H9 (cell line): Measurements from ENCODE around the gene PHF12. TPM values are rescaled to one million over a fixed set of nuclear protein-coding genes. Genes with fewer than 3 reads are reported as not detected.

Experiments
- DNase-seq: peaks from one replicate; pipeline ENCODE4 v3.0.0-alpha.2; 2017
- H2AFZ ChIP-seq: one replicate; pipeline ENCODE4 v1.6.1; 2013; ENCODE audit warnings: mild to moderate bottlenecking, low read length, control low read depth, moderate library complexity
- H2AK5ac ChIP-seq: 2 replicates; pipeline ENCODE4 v1.6.1; 2013; ENCODE audit warnings: low read length, control low read depth, mixed read lengths; ENCODE audit not compliant: insufficient read length
- H2BK120ac ChIP-seq: one replicate; pipeline ENCODE4 v1.6.1; 2013; ENCODE audit warnings: low read depth, mild to moderate bottlenecking, low read length, control low read depth, inconsistent platforms; ENCODE audit not compliant: poor library complexity, severe bottlenecking
- H2BK12ac ChIP-seq: 2 replicates; pipeline ENCODE4 v1.6.1; 2013; ENCODE audit warnings: low read length, control low read depth, mixed read lengths, low read depth; ENCODE audit not compliant: insufficient read length
- H2BK15ac ChIP-seq: 2 replicates; pipeline ENCODE4 v1.6.1; 2013; ENCODE audit warnings: low read depth, low read length, control low read depth
- H2BK20ac ChIP-seq: one replicate; pipeline ENCODE4 v1.6.1; 2013; ENCODE audit warnings: low read depth, mild to moderate bottlenecking, low read length, control low read depth, inconsistent platforms; ENCODE audit not compliant: poor library complexity, severe bottlenecking
- H2BK5ac ChIP-seq: 2 replicates; pipeline ENCODE4 v1.6.1; 2013; ENCODE audit warnings: low read length, control low read depth, mixed read lengths; ENCODE audit not compliant: insufficient read length
- H3K14ac ChIP-seq: 2 replicates; pipeline ENCODE4 v1.6.1; 2013; ENCODE audit warnings: low read length, control low read depth; ENCODE audit not compliant: insufficient read depth
- H3K18ac ChIP-seq: 2 replicates; pipeline ENCODE4 v1.6.1; 2013; ENCODE audit warnings: low read depth, mild to moderate bottlenecking, mixed read lengths, low read length, control low read depth; ENCODE audit not compliant: insufficient read length
- H3K23ac ChIP-seq: 2 replicates; pipeline ENCODE4 v1.6.1; 2013; ENCODE audit warnings: low read length, control low read depth, mixed read lengths, low read depth; ENCODE audit not compliant: insufficient read length
- H3K23me2 ChIP-seq: 2 replicates; pipeline ENCODE4 v1.6.1; 2013; ENCODE audit warnings: low read depth, mild to moderate bottlenecking, mixed read lengths, low read length, control low read depth; ENCODE audit not compliant: insufficient read length, poor library complexity, severe bottlenecking
- H3K27ac ChIP-seq: 2 replicates; pipeline ENCODE4 v1.5.1; 2013; ENCODE audit warnings: low read length, control low read depth, mixed read lengths, low read depth; ENCODE audit not compliant: insufficient read length
- H3K27me3 ChIP-seq: 2 replicates; pipeline ENCODE4 v1.6.1; 2013; ENCODE audit warnings: low read length, control low read depth, inconsistent platforms; ENCODE audit not compliant: insufficient read depth
- H3K4ac ChIP-seq: 2 replicates; pipeline ENCODE4 v1.6.1; 2013; ENCODE audit warnings: low read depth, mild to moderate bottlenecking, control low read depth, inconsistent platforms, low read length, moderate library complexity
- H3K4me1 ChIP-seq: 2 replicates; pipeline ENCODE4 v1.6.1; 2013; ENCODE audit warnings: low read length, control low read depth, inconsistent platforms; ENCODE audit not compliant: insufficient read depth
- H3K4me2 ChIP-seq: 2 replicates; pipeline ENCODE4 v1.6.1; 2013; ENCODE audit warnings: low read length, control low read depth, mixed read lengths; ENCODE audit not compliant: insufficient read length, insufficient read depth
- H3K56ac ChIP-seq: 2 replicates; pipeline ENCODE4 v1.6.1; 2013; ENCODE audit warnings: low read depth, mild to moderate bottlenecking, mixed read lengths, low read length, control low read depth; ENCODE audit not compliant: insufficient read length
- H3K79me1 ChIP-seq: 2 replicates; pipeline ENCODE4 v1.6.1; 2013; ENCODE audit warnings: low read depth, mild to moderate bottlenecking, moderate library complexity, low read length, control low read depth, inconsistent platforms; ENCODE audit not compliant: insufficient read depth, poor library complexity, severe bottlenecking
- H3K79me2 ChIP-seq: 2 replicates; pipeline ENCODE4 v1.6.1; 2013; ENCODE audit warnings: low read length, control low read depth, inconsistent platforms; ENCODE audit not compliant: insufficient read depth
- H3K9ac ChIP-seq: 2 replicates; pipeline ENCODE4 v1.6.1; 2013; ENCODE audit warnings: low read length, control low read depth, mixed read lengths; ENCODE audit not compliant: insufficient read length; ENCODE audit errors: extremely low read depth
- H3K9me3 ChIP-seq: one replicate; pipeline ENCODE4 v1.6.1; 2013; ENCODE audit warnings: low read depth, low read length, inconsistent platforms; ENCODE audit not compliant: control insufficient read depth
- H3T11ph ChIP-seq: one replicate; pipeline ENCODE4 v1.6.1; 2013; ENCODE audit warnings: mild to moderate bottlenecking, low read length, control low read depth, inconsistent platforms
- H4K20me1 ChIP-seq: one replicate; pipeline ENCODE4 v1.6.1; 2013; ENCODE audit not compliant: control insufficient read depth, insufficient read length, insufficient read depth
- H4K5ac ChIP-seq: 2 replicates; pipeline ENCODE4 v1.6.1; 2013; ENCODE audit warnings: low read depth, mild to moderate bottlenecking, mixed read lengths, low read length, control low read depth; ENCODE audit not compliant: insufficient read length
- H4K8ac ChIP-seq: replicated peaks from 2 replicates; pipeline ENCODE4 v1.6.1; 2013; ENCODE audit warnings: low read length, control low read depth, mixed read lengths, low read depth; ENCODE audit not compliant: insufficient read length
- H4K91ac ChIP-seq: 2 replicates; pipeline ENCODE4 v1.6.1; 2013; ENCODE audit warnings: low read depth, mild to moderate bottlenecking, moderate library complexity, mixed read lengths, low read length, control low read depth; ENCODE audit not compliant: insufficient read length
- H3K27ac Mint-ChIP-seq, 3 experiments: 2 replicates in 2 of 3; 3 replicates in 1 of 3; pipeline ENCODE4 v1.8.0; 2020 to 2021; ENCODE audit warnings: mixed read lengths in 3 of 3, mild to moderate bottlenecking in 1 of 3, moderate library complexity in 1 of 3
- H3K27me3 Mint-ChIP-seq: 2 replicates; pipeline ENCODE4 v1.8.0; 2021; ENCODE audit warnings: low read depth, mild to moderate bottlenecking, moderate library complexity, mixed read lengths
- H3K36me3 Mint-ChIP-seq, 3 experiments: 2 replicates in 2 of 3; 3 replicates in 1 of 3; pipeline ENCODE4 v1.8.0; 2020 to 2021; ENCODE audit warnings: low read depth in 3 of 3, mixed read lengths in 3 of 3; ENCODE audit not compliant: insufficient read depth in 1 of 3
- H3K4me1 Mint-ChIP-seq, 2 experiments: 2 replicates each; pipeline ENCODE4 v1.8.0; 2020; ENCODE audit warnings: mixed read lengths in 2 of 2
- H3K4me3 Mint-ChIP-seq, 2 experiments: 2 replicates in 1 of 2; 3 replicates in 1 of 2; pipeline ENCODE4 v1.8.0; 2020 to 2021; ENCODE audit warnings: mild to moderate bottlenecking in 2 of 2, mixed read lengths in 2 of 2, moderate library complexity in 1 of 2
- H3K9me3 Mint-ChIP-seq, 2 experiments: 2 replicates in 1 of 2; 3 replicates in 1 of 2; pipeline ENCODE4 v1.8.0; 2020; ENCODE audit warnings: mild to moderate bottlenecking in 2 of 2, mixed read lengths in 2 of 2, moderate library complexity in 1 of 2
- CTCF ChIP-seq: fragments of 200-600 bp; sonication (generic); conservative IDR thresholded peaks from 3 replicates; pipeline ENCODE4 v1.8.0; 2021; ENCODE audit warnings: antibody characterized with exemption, mild to moderate bottlenecking
- WGBS: extraction: QIAGEN DNeasy Blood & Tissue Kit; methylation state at CpG from one replicate; pipeline ENCODE4 v1.1.7; 2013; ENCODE audit warnings: missing lambda C conversion rate, low lambda C conversion rate, mixed read lengths; ENCODE audit not compliant: insufficient read length; ENCODE audit errors: extremely low coverage; 5-methylcytosine and 5-hydroxymethylcytosine counted together
- total RNA-seq: library from RNA; stranded (reverse); gene quantifications from 2 replicates; pipeline ENCODE4 v1.2.1, GENCODE V29; 2021

The PHF12 gene
- total RNA-seq, 1 experiment from 2014 or later: 62.1 TPM

GRCh38 chr17:28900986-28901726, 50.2 kb downstream of the PHF12 start:
- peak overlapping the region; percentile 76 to 86; a peak in 4 of 5 replicates for H3K4me3 Mint-ChIP-seq
- WGBS: no CpG with 5 or more reads among the region's 24 CpGs

More at GRCh38 chr17:28900986-28901726, 50.2 kb downstream of the PHF12 start:
- H3K14ac ChIP-seq: no peak overlapping the region; the same call in 1 of the 2 replicates
- Mint-ChIP-seq H3K27ac (no peak overlapping the region), H3K4me1 (peaks cover 31 to 42% of the 10 kb centered on the region in 2 experiments), H3K27me3 (peaks cover 3% of the 10 kb centered on the region), H3K36me3 (peaks cover 17 to 37% (median 20%) of the 10 kb centered on the region in 3 experiments), H3K9me3 (peaks cover 0 to 3% of the 10 kb centered on the region in 2 experiments; a peak in 2 of 5 replicates)
- no peak overlapping the region for H2AK5ac ChIP-seq
- H4K8ac ChIP-seq: no peak overlapping the region
- no peak overlapping the region for H2AFZ ChIP-seq
- 0 out of 2 replicates have a peak, but pooled peaks cover 2% of the 10 kb centered on the region for H3K27me3 ChIP-seq
- no peaks in the 10 kb centered on the region for H3K9me3 ChIP-seq
- H3T11ph ChIP-seq: no peak overlapping the region
- no peak overlapping the region for H3K4ac ChIP-seq
- no peak overlapping the region for H3K56ac ChIP-seq
- H2BK20ac ChIP-seq: no peak overlapping the region
- DNase-seq: peak; percentile 31
- no peak overlapping the region for H3K23ac ChIP-seq
- no peak overlapping the region for H3K18ac ChIP-seq
- no peak overlapping the region for H2BK12ac ChIP-seq
- no peak for TF ChIP-seq CTCF
- no peak overlapping the region for H3K27ac ChIP-seq
- H2BK5ac ChIP-seq: no peak overlapping the region
- no peak overlapping the region for H4K5ac ChIP-seq
- H2BK15ac ChIP-seq: no peak overlapping the region
- no peak overlapping the region for H2BK120ac ChIP-seq
- no peaks in the 10 kb centered on the region for H4K20me1 ChIP-seq
- H3K4me2 ChIP-seq: peak overlapping the region; percentile 50
- peaks cover 3% of the 10 kb centered on the region for H3K79me1 ChIP-seq
- H3K9ac ChIP-seq: no peak overlapping the region
- peaks cover 3% of the 10 kb centered on the region; the same call in 1 of the 2 replicates for H3K79me2 ChIP-seq
- peaks cover 4% of the 10 kb centered on the region for H3K4me1 ChIP-seq
- peaks cover 6% of the 10 kb centered on the region for H3K23me2 ChIP-seq
- H4K91ac ChIP-seq: no peak overlapping the region
